HCT116 (cell line): ENCODE data around the gene REXO5.
"Not testable (repeated sequence)": the region's sequence is repeated elsewhere in the genome, so short reads cannot be mapped to it uniquely, and the experiment has no call there.

Experiments
- CEBPB ChIP-seq: IDR thresholded peaks from 2 replicates; pipeline ENCODE4 v1.6.1; 2012; ENCODE audit warnings: low read depth
- CTCF ChIP-seq, 3 experiments: fragments of 200-600 bp in 1 of 3; sonication (generic) in 1 of 3; IDR thresholded peaks in 2 of 3; conservative IDR thresholded peaks in 1 of 3; 2 replicates each; pipeline ENCODE4 v1.5.1; 2012 to 2017; ENCODE audit warnings: low read depth in 2 of 3, low read length in 2 of 3, antibody characterized with exemption in 1 of 3, borderline replicate concordance in 1 of 3, control low read depth in 1 of 3, mild to moderate bottlenecking in 1 of 3, mixed read lengths in 1 of 3, mixed run types in 1 of 3, moderate library complexity in 1 of 3; ENCODE audit not compliant: insufficient read depth in 1 of 3
- ELF1 ChIP-seq: IDR thresholded peaks from 2 replicates; pipeline ENCODE4 v1.6.1; 2012; ENCODE audit warnings: low read depth, borderline replicate concordance
- EZH2 ChIP-seq: fragments of 200-600 bp; sonication (generic); IDR thresholded peaks from 2 replicates; pipeline ENCODE4 v1.6.1; 2017; ENCODE audit warnings: antibody characterized with exemption, mixed run types
- EZH2phosphoT487 ChIP-seq: fragments of 200-600 bp; IDR thresholded peaks from 2 replicates; pipeline ENCODE4 v1.6.1; 2018; ENCODE audit warnings: antibody characterized with exemption, borderline replicate concordance
- FOSL1 ChIP-seq: IDR thresholded peaks from 2 replicates; pipeline ENCODE4 v1.6.1; 2012; ENCODE audit warnings: low read depth
- JUND ChIP-seq: IDR thresholded peaks from 2 replicates; pipeline ENCODE4 v1.6.1; 2012
- MAX ChIP-seq: IDR thresholded peaks from 2 replicates; pipeline ENCODE4 v1.6.1; 2012
- POLR2A ChIP-seq: IDR thresholded peaks from 2 replicates; pipeline ENCODE4 v1.7.0; 2011; ENCODE audit warnings: borderline replicate concordance; ENCODE audit not compliant: insufficient read depth, insufficient read length; ENCODE audit errors: extremely low read depth
- POLR2AphosphoS5 ChIP-seq: IDR thresholded peaks from 2 replicates; pipeline ENCODE4 v1.6.1; 2011; ENCODE audit warnings: mild to moderate bottlenecking, low read depth, low read length, moderate library complexity
- REST ChIP-seq: IDR thresholded peaks from 2 replicates; pipeline ENCODE4 v1.6.1; 2012; ENCODE audit warnings: low read depth
- TCF7L2 ChIP-seq: IDR thresholded peaks from 2 replicates; pipeline ENCODE4 v1.7.0; 2011; ENCODE audit warnings: borderline replicate concordance, inconsistent platforms; ENCODE audit not compliant: insufficient read depth, insufficient read length; ENCODE audit errors: extremely low read depth
- ZNF274 ChIP-seq: fragments of 200-500 bp; sonication (Bioruptor generic); IDR thresholded peaks from 2 replicates; pipeline ENCODE4 v1.6.1; 2014; ENCODE audit warnings: mild to moderate bottlenecking, low read depth, low read length, inconsistent platforms

GRCh38 chr16:20864376-20864775, 58.0 kb downstream of the REXO5 start:
- not testable (repeated sequence) for TF ChIP-seq REST; EZH2; CEBPB; POLR2A; CTCF (IDR thresholded peaks at IDR 0.05 in 2 of 3, conservative IDR thresholded peaks at IDR 0.05 in 1 of 3; ENCODE audit: borderline replicate concordance in 1 of 3, insufficient read depth in 1 of 3, low read depth in 2 of 3, low read length in 2 of 3); JUND; ZNF274; ELF1; MAX; FOSL1; POLR2AphosphoS5; EZH2phosphoT487; TCF7L2
